ENCODE data around the gene MAP3K13.
"Not testable (repeated sequence)": the region's sequence is repeated elsewhere in the genome, so short reads cannot be mapped to it uniquely, and the experiment has no call there.

MAP3K13 gene

GRCh38 chr3:185341616-185342458, 21.1 kb upstream of the MAP3K13 start:
- DNase-seq (ENCODE audit: low read depth): no peak

DNA sequence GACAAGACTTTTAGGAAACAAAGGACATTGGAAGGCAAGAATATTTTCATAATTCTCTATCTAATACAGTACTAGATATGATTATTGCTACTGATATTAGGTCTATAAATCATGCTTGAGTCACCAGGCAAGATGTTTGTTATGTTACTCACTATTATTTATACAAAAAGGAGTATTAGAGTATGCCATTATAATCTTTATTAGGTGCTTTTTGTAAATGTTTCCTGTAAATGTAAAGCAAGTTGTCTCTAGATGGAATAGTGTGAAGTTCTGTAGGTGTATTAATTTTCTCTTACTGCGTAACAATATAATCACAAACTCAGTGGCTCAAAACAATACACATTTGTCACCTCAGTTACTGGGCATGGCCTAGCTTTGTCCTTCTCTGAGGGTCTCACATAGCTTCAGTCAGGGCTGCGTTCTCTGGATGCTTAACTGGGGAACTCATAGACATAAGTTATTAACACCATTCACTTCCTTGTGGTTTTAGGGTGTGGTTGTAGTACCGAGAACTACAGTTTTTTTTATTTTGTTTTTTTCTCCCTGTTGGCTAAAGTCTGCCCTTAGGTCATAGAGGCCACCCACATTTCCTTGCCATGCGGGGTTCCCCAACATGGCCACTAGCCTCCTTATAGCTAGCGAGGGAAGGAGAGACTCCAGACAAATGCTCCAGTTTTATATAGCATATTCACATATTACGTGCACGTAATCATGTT, 20.3 kb upstream of the MAP3K13 start:
- peak; percentile 23 for DNase-seq (ENCODE audit: low read depth)

- no peak for DNase-seq (ENCODE audit: low read depth)
These were observed 15.5 kb upstream of the MAP3K13 start for GRCh38 chr3:185347399-185347798.

DNA sequence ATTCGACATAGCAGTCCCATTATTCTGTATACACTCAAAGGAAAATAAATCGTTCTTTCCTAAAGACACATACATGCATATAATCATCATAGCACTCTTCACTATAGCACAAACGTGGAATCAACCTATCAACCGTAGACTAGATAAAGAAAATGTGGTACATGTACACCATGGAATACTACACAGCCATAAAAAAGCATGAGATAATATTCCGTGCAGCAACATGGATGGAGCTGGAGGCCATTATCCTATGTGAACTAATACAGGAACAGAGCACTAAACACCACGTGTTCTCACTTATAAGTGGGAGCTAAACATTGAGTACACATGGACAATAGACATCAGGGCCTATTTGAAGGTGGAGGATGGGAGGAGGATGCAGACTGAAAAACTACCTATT, 12.1 kb upstream of the MAP3K13 start:
- DNase-seq (ENCODE audit: low read depth): no peak

DNA sequence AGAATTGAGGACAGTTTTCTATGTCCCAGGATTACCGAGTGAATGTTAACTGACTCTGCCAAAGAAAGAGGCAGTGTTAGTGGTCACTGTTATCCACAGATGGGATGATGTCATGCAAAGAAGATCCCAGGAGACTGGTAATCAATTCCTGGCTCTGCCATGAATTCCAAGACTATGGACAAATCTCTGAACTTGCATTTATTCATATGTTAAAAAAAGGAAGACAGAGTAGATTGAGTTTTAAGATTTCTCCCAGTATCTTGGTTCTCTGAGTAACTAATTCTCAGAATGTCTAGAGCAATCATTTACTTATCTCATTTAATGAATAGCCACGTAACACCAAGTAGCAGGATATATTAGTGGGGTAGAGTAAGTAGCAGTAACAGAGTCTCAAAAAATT, 11.5 kb upstream of the MAP3K13 start:
- peak; percentile 51 for DNase-seq (ENCODE audit: low read depth)

GRCh38 chr3:185353225-185353624, 9.7 kb upstream of the MAP3K13 start:
- DNase-seq (ENCODE audit: low read depth): no peak

- peak; percentile 84 for DNase-seq (ENCODE audit: low read depth)
These were observed 8.9 kb upstream of the MAP3K13 start for GRCh38 chr3:185353823-185354614.

DNA sequence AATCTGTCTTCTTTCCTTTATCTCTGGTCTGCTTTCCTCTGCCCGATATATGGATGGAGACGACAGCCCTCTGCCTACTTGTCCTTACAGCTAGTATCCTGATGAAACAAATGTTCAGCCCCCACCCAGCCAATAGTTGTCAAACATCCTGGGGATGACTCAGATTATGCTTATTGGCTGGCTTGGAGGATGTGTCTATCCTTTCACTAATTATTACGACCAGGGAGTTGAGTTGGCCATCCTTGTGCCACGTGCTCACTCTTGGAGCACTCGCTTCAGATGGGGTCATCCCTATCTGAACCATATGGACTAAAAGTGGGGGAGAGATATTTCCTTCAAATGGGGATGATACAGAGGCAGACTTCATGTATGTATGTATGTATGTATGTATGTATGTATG, 6.4 kb upstream of the MAP3K13 start:
- no peak for DNase-seq (ENCODE audit: low read depth)

DNA sequence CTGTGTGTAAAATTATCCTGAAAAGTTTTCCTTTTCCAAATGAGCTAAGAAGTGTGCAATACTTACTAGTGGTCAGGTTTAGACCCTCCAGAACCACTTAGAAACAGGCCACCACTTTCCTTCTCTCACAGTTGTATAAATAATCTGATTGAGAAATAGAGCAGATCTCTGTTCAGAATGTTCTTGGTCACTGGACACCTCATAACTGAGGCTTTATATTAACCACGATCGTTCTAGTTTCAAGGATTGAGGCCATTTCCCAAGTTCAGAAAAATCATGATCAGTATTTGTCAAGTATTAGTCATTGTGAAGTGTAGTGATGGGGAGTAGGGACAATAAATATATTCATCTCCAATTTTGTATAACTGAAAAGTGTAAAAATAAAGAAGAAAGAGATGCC, 1.0 kb upstream of the MAP3K13 start:
- DNase-seq (ENCODE audit: low read depth): peak; percentile 56

- no peak for DNase-seq (ENCODE audit: low read depth)
These were observed 797 bp downstream of the MAP3K13 start for GRCh38 chr3:185363662-185364203.

DNA sequence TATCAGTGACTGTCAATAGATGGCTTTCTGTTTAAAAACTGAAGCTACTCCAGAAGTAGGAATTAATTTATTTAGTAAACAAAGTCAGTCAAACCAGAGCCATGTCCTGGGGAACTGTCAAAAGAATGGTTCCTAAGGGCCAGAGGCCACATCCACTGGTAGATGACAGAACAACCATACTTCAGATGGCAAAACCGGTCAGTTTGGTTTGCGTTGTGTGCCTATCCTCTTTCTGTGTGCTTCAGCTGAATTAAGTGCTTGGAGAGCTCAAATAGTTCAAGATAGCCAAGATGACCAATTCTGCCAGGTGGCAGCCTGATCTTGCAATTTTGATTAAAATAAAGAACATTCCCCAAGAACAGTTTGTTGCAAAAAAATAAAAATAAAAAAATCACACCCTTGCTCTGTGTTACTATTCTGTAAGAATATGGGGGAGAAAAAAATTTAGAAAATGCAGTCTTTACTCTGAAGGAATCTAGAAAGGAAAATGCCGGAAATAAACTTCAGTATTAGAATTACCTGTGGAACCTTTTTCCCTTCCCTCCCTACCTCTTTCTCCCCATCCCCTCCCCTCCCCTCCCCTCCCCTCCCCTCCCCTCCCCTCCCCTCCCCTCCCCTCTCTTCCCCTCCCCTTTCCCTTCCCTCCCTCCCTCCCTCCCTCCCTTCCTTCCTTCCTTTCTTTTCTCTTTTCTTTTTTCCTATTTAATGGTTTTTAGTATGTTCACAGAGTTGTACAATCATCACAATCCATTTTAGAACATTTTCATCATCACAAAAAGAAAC, 2.5 kb downstream of the MAP3K13 start:
- DNase-seq (ENCODE audit: low read depth): no peak

GRCh38 chr3:185366074-185366335, 3.1 kb downstream of the MAP3K13 start:
- DNase-seq (ENCODE audit: low read depth): no peak

DNA sequence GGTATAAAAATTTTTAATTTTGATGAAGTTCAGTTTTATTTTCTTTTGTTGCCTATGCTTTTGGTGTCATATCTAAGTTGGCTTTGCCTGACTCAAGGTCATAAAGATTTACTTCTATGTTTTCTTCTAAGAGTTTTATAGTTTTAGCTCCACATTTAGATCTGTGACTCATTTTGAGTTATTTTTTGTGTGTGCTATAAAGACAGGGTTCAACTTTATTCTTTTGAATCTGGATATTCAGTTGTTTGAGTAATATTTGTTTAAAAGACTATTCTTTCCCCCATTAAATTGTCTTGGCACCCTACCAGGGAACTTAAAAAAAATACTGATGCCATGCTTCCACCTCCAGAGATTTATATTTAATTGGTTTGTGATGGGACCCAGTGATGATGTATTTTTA, 4.0 kb downstream of the MAP3K13 start:
- DNase-seq (ENCODE audit: low read depth): no peak

DNA sequence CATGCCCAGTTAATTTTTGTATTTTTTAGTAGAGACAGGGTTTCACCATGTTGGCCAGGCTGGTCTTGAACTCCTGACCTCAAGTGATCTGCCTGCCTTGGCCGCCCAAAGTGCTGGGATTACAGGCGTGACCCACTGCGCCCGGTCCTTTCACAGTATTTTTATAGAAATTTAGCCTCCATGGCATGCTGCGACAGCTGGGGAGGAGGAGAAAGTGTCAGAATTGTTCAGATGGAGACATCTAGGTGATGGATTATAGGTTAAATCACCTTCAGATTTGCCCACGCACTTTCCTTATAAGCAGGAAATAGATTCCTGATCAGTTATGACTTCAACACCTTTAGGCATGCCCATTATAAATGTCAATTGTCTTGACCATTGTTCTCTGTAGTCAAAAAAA, 7.4 kb downstream of the MAP3K13 start:
- DNase-seq (ENCODE audit: low read depth): not testable (repeated sequence)

- no peak for DNase-seq (ENCODE audit: low read depth)
These were observed 8.6 kb downstream of the MAP3K13 start for GRCh38 chr3:185371306-185372074.

- no peak for DNase-seq (ENCODE audit: low read depth)
These were observed 18.6 kb downstream of the MAP3K13 start for GRCh38 chr3:185381320-185382058.

- DNase-seq (ENCODE audit: low read depth): no peak
These were observed 19.2 kb downstream of the MAP3K13 start for GRCh38 chr3:185382154-185382553.

DNA sequence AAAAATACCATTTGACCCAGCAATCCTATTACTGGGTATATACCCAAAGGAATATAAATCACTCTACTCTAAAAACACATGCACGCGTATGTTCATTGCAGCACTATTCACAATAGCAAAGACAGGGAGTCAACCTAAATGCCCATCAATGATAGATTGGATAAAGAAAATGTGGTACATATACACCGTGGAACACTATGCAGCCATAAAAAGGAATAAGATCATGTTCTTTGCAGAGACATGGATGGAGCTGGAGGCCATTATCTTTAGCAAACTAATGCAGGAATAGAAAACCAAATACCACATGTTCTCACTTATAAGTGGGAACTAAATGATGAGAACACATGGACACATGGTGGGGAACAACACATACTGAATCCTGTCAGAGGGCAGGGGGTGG, 23.6 kb downstream of the MAP3K13 start:
- not testable (repeated sequence) for DNase-seq (ENCODE audit: low read depth)

DNA sequence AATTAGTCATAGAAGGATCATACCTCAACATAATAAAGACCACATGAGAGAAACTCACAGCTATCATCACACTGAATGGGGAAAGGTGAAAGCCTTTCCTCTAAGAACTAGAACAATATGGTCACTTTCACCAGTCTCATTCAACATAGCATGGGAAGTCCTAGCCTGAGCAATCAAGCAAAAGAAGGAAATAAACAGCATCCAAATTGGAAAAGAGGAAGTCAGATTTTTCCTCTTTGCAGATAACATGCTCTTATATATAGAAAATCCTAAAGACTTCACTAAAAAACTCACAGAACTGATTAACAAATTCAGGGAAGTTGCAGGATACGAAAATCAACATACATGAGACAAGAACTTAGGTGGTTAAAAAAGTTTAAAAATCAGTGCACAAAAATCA, 24.7 kb downstream of the MAP3K13 start:
- no peak for DNase-seq (ENCODE audit: low read depth)

GRCh38 chr3:185393055-185393454, 30.1 kb downstream of the MAP3K13 start:
- no peak for DNase-seq (ENCODE audit: low read depth)
